G401 (cell line): ENCODE data around the gene GLT1D1. TPM values are rescaled to one million over a fixed set of nuclear protein-coding genes. Genes with fewer than 3 reads are reported as not detected.

ENCODE experiments used
- DNase-seq: peaks from one replicate; pipeline ENCODE4 v3.0.0-alpha.2; 2015; ENCODE audit warnings: low spot score
- in situ Hi-C: cut with HindIII; loops from 2 replicates; pipeline ENCODE4 v1.10.0; 2016; ENCODE audit warnings: low sequenced_read_pairs, mixed read lengths
- total RNA-seq: library from RNA; depleted of rRNA; stranded (reverse); fragments of >200 nt; shearing (Covaris generic); gene quantifications from 2 replicates; pipeline ENCODE4 v1.2.3, GENCODE V29; 2014

Gene GLT1D1
- total RNA-seq, 1 experiment from 2014 or later, result 0.14 TPM

- in situ Hi-C loops, result no loop called here
- no peak for DNase-seq
Observed at GRCh38 chr12:128980623-128981022, 127.3 kb downstream of the GLT1D1 start.

DNA sequence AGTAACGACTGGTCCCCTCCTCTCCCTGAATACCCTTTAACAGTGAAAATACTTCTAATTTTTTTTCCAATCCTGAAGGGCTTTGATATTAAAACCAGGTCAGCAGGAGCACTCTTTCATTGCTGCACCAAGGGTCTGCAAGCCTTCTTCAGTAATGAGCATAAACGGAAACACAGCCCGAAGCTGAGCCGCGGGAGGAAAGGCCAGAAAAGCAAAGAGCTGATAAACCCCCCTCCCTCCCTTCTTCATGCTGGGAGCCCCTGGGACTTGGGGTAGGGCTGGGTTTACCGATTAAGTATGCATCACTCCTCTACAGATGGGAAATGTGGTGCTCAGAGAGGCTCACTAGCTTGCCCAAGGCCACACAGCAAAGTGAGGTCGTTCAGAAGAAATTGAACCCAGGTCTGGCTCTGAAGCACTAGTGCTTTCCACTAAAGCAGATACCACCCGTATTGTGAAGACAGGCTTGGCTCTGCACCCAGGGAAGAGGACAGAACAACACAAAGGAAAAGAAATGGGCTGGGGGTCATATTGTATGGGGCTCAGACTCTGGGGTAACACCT is 128.8 kb downstream of the GLT1D1 start:
- DNase-seq, result no peak
- in situ Hi-C loops, result no loop called here

DNA sequence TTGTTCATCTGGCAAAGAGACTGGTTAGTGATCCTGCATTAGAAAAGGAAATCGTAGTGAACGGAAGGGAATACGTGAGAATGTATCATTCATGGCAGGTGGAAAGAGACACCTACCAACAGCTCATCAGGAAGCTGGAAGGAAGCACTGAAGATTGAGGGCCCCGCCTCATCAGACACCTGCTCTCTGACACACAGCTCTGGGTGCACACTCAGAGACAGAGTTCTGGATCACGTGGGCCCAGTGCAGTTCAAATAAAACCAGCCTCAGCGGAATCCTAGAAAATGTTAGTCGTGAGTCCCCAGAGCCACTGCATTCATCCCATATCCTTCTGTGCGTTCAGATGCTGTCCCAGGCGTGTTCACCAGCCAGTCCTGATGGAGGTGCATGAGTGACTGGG is 129.7 kb downstream of the GLT1D1 start:
- in situ Hi-C loops, result no loop called here

DNA sequence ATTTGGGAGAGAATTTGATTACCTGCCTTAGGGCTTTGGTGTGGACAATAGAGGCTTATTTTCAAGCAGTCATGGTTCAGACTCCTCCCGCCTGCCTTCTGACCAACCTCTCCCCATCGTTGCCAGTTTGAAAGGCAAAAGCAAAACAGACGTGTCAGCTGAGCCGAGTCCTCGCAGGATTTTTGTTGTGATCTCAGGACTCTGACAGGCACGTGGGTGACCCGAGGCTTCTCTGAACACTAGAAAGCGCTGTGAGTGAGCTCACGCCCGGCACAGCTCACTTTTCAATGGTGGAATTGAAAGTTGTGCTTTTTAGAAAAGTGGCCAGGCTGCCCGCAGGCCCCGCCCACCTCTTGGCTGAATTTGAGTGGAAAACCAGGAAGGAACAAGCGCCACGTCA is 130.1 kb downstream of the GLT1D1 start:
- in situ Hi-C loops, result no loop called here
- no peak for DNase-seq

More for the DNA sequence above, 129.7 kb downstream of the GLT1D1 start:
- DNase-seq, result no peak

GRCh38 chr12:128986957-128987356 is 133.7 kb downstream of the GLT1D1 start:
- DNase-seq, result no peak
- in situ Hi-C loops, result no loop called here

DNA sequence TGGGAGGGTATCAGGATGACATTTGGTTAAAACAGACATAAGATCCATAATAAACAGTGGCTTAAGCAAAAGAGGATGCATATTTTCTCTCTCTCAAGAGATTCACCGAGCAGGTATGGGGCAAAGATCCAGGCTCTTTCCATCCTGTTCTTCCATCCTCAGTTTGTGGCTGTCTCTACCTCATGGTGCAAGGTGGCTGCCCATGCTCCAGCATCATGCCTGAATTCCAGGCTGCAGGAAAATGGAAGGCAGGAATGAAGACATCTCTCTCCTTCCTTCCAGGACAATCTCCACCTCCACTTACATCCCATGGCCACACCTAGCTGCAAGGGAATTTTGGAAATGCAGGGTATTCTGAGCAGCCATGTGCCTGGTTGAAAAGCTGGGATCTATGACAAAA is 136.0 kb downstream of the GLT1D1 start:
- in situ Hi-C loops, result no loop called here
- DNase-seq, result no peak

DNA sequence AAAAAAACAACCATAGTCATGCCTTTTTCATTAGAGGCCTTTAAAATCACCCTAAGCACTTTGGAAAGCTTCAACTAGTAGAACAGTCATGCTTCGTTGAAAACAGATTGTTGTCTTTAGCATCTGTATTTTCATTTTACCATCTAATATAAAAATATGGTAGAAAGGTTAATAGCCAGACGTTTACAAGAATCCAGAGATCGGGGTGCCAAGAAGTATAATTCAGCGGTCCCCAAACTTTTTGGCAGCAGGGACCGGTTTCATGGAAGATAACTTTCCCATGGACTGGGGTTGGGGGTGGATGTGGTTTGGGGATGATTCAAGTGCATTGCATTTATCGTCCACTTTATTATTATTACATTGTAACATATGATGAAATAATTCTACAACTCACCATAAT is 138.4 kb downstream of the GLT1D1 start:
- in situ Hi-C loops, result no loop called here
- no peak for DNase-seq

DNA sequence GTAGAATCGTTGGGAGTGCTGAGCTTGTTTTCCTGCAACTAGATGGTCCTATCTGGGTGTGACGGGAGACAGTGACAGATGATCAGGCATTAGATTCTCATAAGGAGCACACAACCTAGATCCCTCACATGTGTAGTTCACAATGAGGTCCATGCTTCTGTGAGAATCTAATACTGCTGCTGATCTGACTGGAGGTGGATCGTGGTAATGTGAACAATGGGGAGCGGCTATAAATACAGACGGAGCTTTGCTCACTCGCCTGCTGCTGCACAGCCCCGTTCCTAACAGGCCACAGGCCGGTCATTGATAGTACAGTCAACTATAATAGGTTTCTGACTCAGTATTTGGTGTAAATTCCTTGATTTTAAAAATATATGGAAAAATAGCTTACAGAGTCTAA is 138.8 kb downstream of the GLT1D1 start:
- in situ Hi-C loops, result no loop called here
- no peak for DNase-seq

DNA sequence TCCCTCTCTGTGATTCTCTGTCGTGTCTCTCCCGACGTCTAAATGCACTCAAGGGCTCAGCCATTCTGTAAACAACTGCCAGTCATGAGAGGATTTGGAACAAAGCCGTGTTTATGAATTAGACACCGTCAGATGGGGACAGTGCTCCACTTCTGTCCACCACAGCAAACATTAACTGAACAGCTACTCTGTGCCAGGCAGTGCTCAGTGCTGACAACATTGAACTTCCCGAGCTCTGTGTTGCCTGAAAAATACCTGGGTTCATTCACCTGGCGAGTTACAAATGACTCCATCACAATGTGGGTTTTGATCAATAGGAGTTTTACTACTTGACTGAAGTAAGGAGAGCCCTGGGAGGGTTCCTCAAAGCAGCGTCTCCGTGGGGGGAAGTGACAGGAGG is 139.3 kb downstream of the GLT1D1 start:
- in situ Hi-C loops, result no loop called here
- DNase-seq, result no peak

GRCh38 chr12:128994856-128995255 is 141.6 kb downstream of the GLT1D1 start:
- DNase-seq, result peak; percentile 49
- in situ Hi-C loops, result no loop called here

DNA sequence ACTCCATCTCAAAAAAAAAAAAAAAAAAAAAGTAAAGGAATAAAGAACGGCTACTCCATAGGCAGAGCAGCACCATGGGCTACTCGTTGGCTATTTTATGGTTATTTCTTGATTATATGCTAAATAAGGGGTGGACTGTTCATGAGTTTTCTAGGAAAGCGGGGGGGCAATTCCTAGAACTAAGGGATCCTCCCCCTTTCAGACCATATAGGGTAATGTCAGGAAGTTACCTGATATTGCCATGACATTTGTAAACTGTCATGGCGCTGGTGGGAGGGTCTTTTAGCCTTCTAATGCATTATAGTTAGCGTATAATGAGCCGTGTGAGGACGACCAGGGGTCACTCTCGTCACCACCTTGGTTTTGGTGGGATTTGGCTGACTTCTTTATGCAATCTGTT is 142.3 kb downstream of the GLT1D1 start:
- in situ Hi-C loops, result no loop called here
- DNase-seq, result no peak

GRCh38 chr12:129001826-129002225 is 148.5 kb downstream of the GLT1D1 start:
- DNase-seq, result no peak

DNA sequence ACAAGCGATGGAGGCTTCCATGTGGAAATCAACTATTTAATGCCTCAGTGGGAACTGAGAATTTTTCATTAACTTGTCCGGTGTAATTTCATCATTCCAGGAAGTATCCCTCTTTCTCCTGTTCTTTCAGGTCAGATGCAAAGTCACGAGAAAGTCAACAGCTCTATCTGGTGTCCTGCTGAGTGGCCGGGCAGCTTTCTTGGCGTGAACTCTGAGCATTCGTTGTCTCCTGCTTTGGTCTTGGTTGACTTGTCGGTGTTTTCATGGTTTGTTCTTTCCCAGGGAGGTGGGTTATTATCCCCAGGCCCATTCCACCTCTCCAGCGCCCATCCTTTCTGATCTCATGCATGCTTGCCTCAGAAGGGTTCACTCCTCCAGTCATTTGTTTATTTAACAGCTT is 149.1 kb downstream of the GLT1D1 start:
- in situ Hi-C loops, result no loop called here
- DNase-seq, result no peak

More at GRCh38 chr12:129001826-129002225, 148.5 kb downstream of the GLT1D1 start:
- in situ Hi-C loops, result no loop called here

- in situ Hi-C loops, result no loop called here
- no peak for DNase-seq
Observed at GRCh38 chr12:129005416-129005815, 152.1 kb downstream of the GLT1D1 start.

GRCh38 chr12:129005829-129006228 is 152.6 kb downstream of the GLT1D1 start:
- in situ Hi-C loops, result no loop called here
- no peak for DNase-seq

DNA sequence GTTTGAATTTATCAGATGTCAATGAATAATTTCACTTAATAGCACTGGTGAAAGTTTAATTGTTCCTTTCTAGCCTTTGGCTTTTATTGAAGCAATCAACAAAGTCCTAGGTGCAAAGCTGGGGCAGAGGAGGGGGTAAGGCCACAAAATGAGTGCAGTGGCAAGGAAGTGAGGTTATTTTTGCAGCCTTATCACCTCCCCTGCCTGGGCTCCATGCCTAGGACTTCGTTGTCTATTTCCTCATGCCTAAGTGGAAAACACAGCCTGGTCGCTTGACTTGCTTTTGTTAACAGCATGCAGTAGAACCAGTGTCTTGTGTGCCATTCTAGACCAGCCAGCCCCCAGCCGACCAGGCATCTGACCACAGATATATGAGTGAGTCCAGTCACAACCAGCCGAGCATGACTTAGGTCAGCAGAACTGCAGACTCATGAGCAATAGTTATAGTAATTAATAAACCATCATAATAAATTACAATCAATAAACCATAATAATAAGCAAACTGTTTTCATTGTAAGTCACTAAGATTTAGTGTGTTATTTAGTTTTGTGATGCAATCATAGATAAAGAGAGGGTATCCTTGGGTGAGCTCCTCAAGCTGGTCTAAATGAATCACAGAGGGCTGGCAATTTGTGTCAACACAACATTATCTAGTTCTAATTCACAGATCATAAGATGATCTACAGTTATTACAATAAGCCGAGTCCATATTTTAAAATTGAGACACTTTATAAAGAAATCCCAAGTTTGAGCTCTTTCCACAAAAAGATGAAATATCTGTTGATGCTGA is 156.8 kb downstream of the GLT1D1 start:
- in situ Hi-C loops, result no loop called here
- no peak for DNase-seq

DNA sequence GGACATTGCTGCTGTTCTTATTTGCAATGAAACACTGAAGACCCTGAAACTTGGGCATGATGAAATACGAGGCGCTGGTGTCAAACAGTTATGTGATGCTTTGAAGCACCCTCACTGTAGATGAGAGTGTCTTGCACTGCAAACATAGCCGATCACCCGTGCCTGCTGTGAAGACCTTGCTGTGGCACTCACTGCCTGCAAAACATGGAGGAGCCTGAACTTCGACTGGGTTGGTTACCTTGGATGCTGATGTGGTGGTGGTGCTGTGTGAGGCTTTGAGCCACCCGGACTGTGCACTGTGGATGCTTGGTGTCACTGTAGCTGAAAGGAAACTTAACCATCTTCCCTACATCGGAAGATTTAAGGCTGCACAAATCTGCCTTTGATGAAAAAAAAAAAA is 162.9 kb downstream of the GLT1D1 start:
- in situ Hi-C loops, result no loop called here
- DNase-seq, result no peak

DNA sequence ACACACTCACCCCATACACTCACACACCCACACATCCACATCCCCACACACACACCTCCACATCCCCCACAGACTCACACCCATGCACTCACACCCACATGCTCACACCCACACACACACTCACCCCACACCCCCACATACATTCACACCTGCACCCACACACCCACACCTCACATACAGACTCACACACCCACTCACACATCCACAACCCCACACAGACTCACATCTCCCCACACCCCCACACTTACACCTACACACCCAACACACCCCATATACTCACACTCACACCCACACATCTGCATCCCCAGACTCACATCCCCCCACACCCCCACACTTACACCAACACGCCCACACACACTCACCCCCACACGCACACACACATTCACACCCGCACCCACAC is 171.8 kb downstream of the GLT1D1 start:
- DNase-seq, result no peak
- in situ Hi-C loops, result no loop called here

GRCh38 chr12:129028844-129029243 is 175.6 kb downstream of the GLT1D1 start:
- no peak for DNase-seq

More at GRCh38 chr12:129028844-129029243, 175.6 kb downstream of the GLT1D1 start:
- in situ Hi-C loops, result no loop called here
